OCI-LY7 (cell line): ENCODE measurements around the gene TSNAXIP1. TPM values are rescaled to one million over a fixed set of nuclear protein-coding genes. Genes with fewer than 3 reads are reported as not detected.

Source experiments
- BruUV-seq: library from RNA; stranded (reverse); fragments of 400-500 nt; replicated peaks from 2 replicates; lab custom pipeline; 2021; lab: Mats Ljungman, UMichigan
- CTCF ChIA-PET: fragments of 300-600 bp; sonication (Branson Sonifier 250); formaldehyde crosslinking; loops from one replicate; lab custom pipeline; 2022; ENCODE audit warnings: antibody characterized with exemption; ENCODE audit not compliant: unreplicated experiment; lab: Charles Lee
- POLR2A ChIA-PET: fragments of 300-600 bp; sonication (Branson Sonifier 250); formaldehyde crosslinking; loops from one replicate; lab custom pipeline; 2022; ENCODE audit warnings: antibody characterized with exemption; lab: Charles Lee
- DNase-seq: peaks from one replicate; pipeline ENCODE4 v3.0.0-alpha.2; 2015; ENCODE audit warnings: low spot score
- H2AFZ ChIP-seq: fragments of 200-600 bp; sonication (generic), shearing (Covaris generic); 2 replicates; pipeline ENCODE4 v1.6.1; 2014; ENCODE audit warnings: mild to moderate bottlenecking, antibody characterized with exemption, low read length, moderate library complexity
- H3K27ac ChIP-seq: fragments of 200-600 bp; sonication (generic); 2 replicates; pipeline ENCODE4 v1.5.1; 2014; ENCODE audit warnings: mixed run types, low read depth, mild to moderate bottlenecking, moderate library complexity, low read length, inconsistent platforms; ENCODE audit not compliant: poor library complexity, severe bottlenecking
- H3K36me3 ChIP-seq: fragments of 200-600 bp; sonication (generic); 2 replicates; pipeline ENCODE4 v1.6.1; 2014; ENCODE audit warnings: mild to moderate bottlenecking, antibody characterized with exemption, low read length, moderate library complexity, mixed read lengths; ENCODE audit not compliant: insufficient read depth
- H3K4me1 ChIP-seq: fragments of 200-600 bp; sonication (generic); 2 replicates; pipeline ENCODE4 v1.5.1; 2014; ENCODE audit warnings: mild to moderate bottlenecking, low read length; ENCODE audit not compliant: insufficient read depth, poor library complexity, severe bottlenecking
- H3K4me2 ChIP-seq: fragments of 200-600 bp; sonication (generic); 2 replicates; pipeline ENCODE4 v1.6.1; 2014; ENCODE audit warnings: mild to moderate bottlenecking, low read length
- H3K4me3 ChIP-seq: fragments of 200-600 bp; sonication (generic); 2 replicates; pipeline ENCODE4 v1.5.1; 2014; ENCODE audit warnings: mild to moderate bottlenecking, low read depth, low read length; ENCODE audit not compliant: poor library complexity, severe bottlenecking
- H3K79me2 ChIP-seq: fragments of 200-600 bp; sonication (generic); 2 replicates; pipeline ENCODE4 v1.6.1; 2016; ENCODE audit warnings: low read depth, mild to moderate bottlenecking, low read length, moderate library complexity, mixed read lengths; ENCODE audit not compliant: insufficient read depth
- H3K9me2 ChIP-seq: fragments of 200-600 bp; sonication (generic); 2 replicates; pipeline ENCODE4 v1.6.1; 2016; ENCODE audit warnings: mild to moderate bottlenecking, low read length, mixed read lengths; ENCODE audit not compliant: insufficient read depth
- H3K9me3 ChIP-seq: fragments of 200-600 bp; sonication (generic); 2 replicates; pipeline ENCODE4 v1.6.1; 2014; ENCODE audit warnings: mild to moderate bottlenecking, mixed run types, low read length, mixed read lengths
- H4K20me1 ChIP-seq: fragments of 200-600 bp; sonication (generic); 2 replicates; pipeline ENCODE4 v1.6.1; 2014; ENCODE audit warnings: mild to moderate bottlenecking, antibody characterized with exemption, low read length, moderate library complexity, mixed read lengths; ENCODE audit not compliant: insufficient read depth
- CTCF ChIP-seq: fragments of 200-600 bp; sonication (generic); conservative IDR thresholded peaks from 2 replicates; pipeline ENCODE4 v1.5.1; 2014; ENCODE audit warnings: mild to moderate bottlenecking, antibody characterized with exemption, low read length, moderate library complexity, mixed read lengths
- EZH2phosphoT487 ChIP-seq: fragments of 200-600 bp; sonication (generic); IDR thresholded peaks from 2 replicates; pipeline ENCODE4 v1.6.1; 2018; ENCODE audit warnings: low read depth, borderline replicate concordance, mild to moderate bottlenecking, mixed run types, antibody characterized with exemption, low read length, moderate library complexity, mixed read lengths
- intact Hi-C: fragments of 100-400 bp; cut with micrococcal nuclease; formaldehyde crosslinking; loops from one replicate; pipeline ENCODE4 v1.10.0; 2022; ENCODE audit not compliant: unreplicated experiment
- total RNA-seq, 2 experiments: library from RNA; depleted of rRNA in 1 of 2; stranded (reverse); fragments of >200 nt in 1 of 2; shearing (Covaris generic) in 1 of 2; gene quantifications; 2 replicates each; pipeline ENCODE4 v1.2.3, GENCODE V29; 2014 to 2022

Gene TSNAXIP1
- total RNA-seq, 2 experiments from 2014 or later: 0.76 to 0.91 TPM

DNA sequence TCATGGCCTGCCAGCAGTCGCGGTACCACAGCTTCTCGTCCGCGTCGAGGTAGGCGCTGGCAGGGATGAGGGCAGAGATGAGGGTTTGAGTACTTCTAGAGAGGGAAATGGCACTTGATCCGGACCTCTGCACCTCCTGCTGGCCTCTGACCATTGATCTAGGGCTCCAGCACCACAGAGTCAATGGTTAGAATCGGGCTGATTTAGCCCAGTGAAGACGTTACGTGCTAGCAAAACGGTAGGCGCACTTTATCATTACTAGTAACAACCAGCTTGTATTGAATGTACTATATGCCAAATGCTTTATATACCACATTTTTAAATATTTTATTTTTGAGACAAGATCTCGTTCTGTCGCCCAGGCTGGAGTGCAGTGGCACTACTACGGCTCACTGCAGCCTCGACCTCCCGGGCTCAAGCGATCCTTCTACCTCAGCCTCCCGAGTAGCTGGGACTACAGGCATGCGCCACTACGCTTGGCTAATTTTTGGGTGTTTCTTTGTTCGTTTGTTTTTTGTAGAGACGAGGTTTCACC lies 526 bp downstream of the TSNAXIP1 start:
- no peaks in the 10 kb centered on the region for H3K9me3 ChIP-seq
- no peaks in the 10 kb centered on the region for H4K20me1 ChIP-seq
- intact Hi-C loops: loop anchor here (10.0 kb wide), 1 partner anchor 262 kb away; no protein-coding TSS in a partner anchor
- no peak overlapping the region for H3K27ac ChIP-seq
- peaks cover 37% of the 10 kb centered on the region for H3K4me1 ChIP-seq
- DNase-seq: no peak
- POLR2A ChIA-PET: interaction anchor here (0.5 to 1.7 kb wide), 11 partner anchors 8 to 457 kb away, joined by 3 to 7 read pairs (median 3); partner anchors contain the start of genes GFOD2 and NUTF2
- peaks cover 37% of the 10 kb centered on the region for H3K79me2 ChIP-seq
- peak overlapping the region; percentile 84 for H3K4me2 ChIP-seq
- no peaks in the 10 kb centered on the region for H3K9me2 ChIP-seq
- H2AFZ ChIP-seq: peak overlapping the region; percentile 61
- H3K4me3 ChIP-seq: peak overlapping the region; percentile 80
- CTCF ChIA-PET: interaction anchor here (0.6 kb wide), 1 partner anchor 9 kb away, joined by 3 read pairs; no protein-coding TSS in a partner anchor
- peaks cover 28% of the 10 kb centered on the region for H3K36me3 ChIP-seq
- no peak for TF ChIP-seq EZH2phosphoT487
- no peak for TF ChIP-seq CTCF
- BruUV-seq: no TSS peak

DNA sequence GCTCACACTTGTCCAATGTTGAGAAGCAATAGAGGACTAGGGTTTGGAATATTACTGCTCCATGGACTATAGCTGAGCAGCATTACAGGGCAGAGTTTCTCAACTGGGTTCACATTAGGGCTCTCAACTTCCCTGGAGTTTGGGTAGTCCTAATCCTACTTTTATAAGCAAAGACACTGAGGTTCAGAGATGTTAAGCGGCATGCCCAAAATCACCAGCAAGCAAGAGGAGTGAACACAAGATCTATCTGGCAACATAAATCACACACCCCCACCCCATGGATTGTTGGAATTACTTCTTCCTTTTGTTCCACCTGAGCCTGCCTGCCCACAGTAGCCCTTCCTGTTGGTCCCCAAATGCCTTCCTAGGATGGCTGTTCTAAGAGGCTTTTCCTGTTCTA lies 5.2 kb downstream of the TSNAXIP1 start:
- no peak for TF ChIP-seq CTCF
- TF ChIP-seq EZH2phosphoT487: no peak
- POLR2A ChIA-PET: no interaction called here
- Histone ChIP-seq H2AFZ (no peak overlapping the region), H3K9me3 (no peaks in the 10 kb centered on the region), H3K36me3 (no peaks in the 10 kb centered on the region), H3K4me3 (no peak overlapping the region), H3K4me1 (peaks cover 4% of the 10 kb centered on the region), H4K20me1 (no peaks in the 10 kb centered on the region), H3K9me2 (no peaks in the 10 kb centered on the region), H3K4me2 (no peak overlapping the region), H3K79me2 (no peaks in the 10 kb centered on the region), H3K27ac (no peak overlapping the region)
- BruUV-seq: no TSS peak
- CTCF ChIA-PET: no interaction called here
- intact Hi-C loops: no loop called here
- DNase-seq: no peak

- TF ChIP-seq EZH2phosphoT487: no peak
- TF ChIP-seq CTCF: no peak
- Histone ChIP-seq H3K9me3 (no peaks in the 10 kb centered on the region), H3K27ac (no peak overlapping the region), H3K36me3 (no peaks in the 10 kb centered on the region), H3K4me2 (no peak overlapping the region), H3K4me3 (no peak overlapping the region), H2AFZ (no peak overlapping the region), H3K79me2 (no peaks in the 10 kb centered on the region), H3K9me2 (no peaks in the 10 kb centered on the region), H4K20me1 (no peaks in the 10 kb centered on the region), H3K4me1 (no peaks in the 10 kb centered on the region)
- ChIA-PET CTCF (no interaction called here), POLR2A (interaction anchor here (1.1 kb wide), 1 partner anchor 8 kb away, joined by 4 read pairs; the partner anchor contains the start of genes RANBP10 and TSNAXIP1)
- no TSS peak for BruUV-seq
- no peak for DNase-seq
- intact Hi-C loops: no loop called here
Measured at GRCh38 chr16:67814567-67814966, 7.9 kb downstream of the TSNAXIP1 start.
